ENCODE measurements around the gene FTH1.

- no peak for TF ChIP-seq CTCF (IDR thresholded peaks at IDR 0.05)
- TF ChIP-seq ZFX (IDR thresholded peaks at IDR 0.05; ENCODE audit: borderline replicate concordance), result no peak
These were observed 18.4 kb upstream of the FTH1 start for GRCh38 chr11:61985869-61986268.
